ENCODE results near the gene TBC1D5.

The TBC1D5 gene

GRCh38 chr3:17302774-17303173 lies 439.7 kb downstream of the TBC1D5 start:
- no peak for DNase-seq (ENCODE audit: low read depth in 2 of 2)

GRCh38 chr3:17302170-17302569 lies 440.3 kb downstream of the TBC1D5 start:
- DNase-seq (ENCODE audit: low read depth in 2 of 2), result no peak

- no peak for DNase-seq (ENCODE audit: low read depth in 2 of 2)
These were observed 441.2 kb downstream of the TBC1D5 start for GRCh38 chr3:17301271-17301670.

GRCh38 chr3:17300441-17300840 lies 442.0 kb downstream of the TBC1D5 start:
- no peak for DNase-seq (ENCODE audit: low read depth in 2 of 2)

- no peak for DNase-seq (ENCODE audit: low read depth in 2 of 2)
These were observed 444.4 kb downstream of the TBC1D5 start for GRCh38 chr3:17298038-17298437.

- no peak for DNase-seq (ENCODE audit: low read depth in 2 of 2)
These were observed 449.9 kb downstream of the TBC1D5 start for GRCh38 chr3:17292556-17292955.

GRCh38 chr3:17290894-17291293 lies 451.5 kb downstream of the TBC1D5 start:
- DNase-seq (ENCODE audit: low read depth in 2 of 2), result no peak

GRCh38 chr3:17288839-17289399 lies 453.5 kb downstream of the TBC1D5 start:
- no peak for DNase-seq (ENCODE audit: low read depth in 2 of 2)

- no peak for DNase-seq (ENCODE audit: low read depth in 2 of 2)
These were observed 455.3 kb downstream of the TBC1D5 start for GRCh38 chr3:17287006-17287689.

GRCh38 chr3:17278006-17278405 lies 464.4 kb downstream of the TBC1D5 start:
- no peak for DNase-seq (ENCODE audit: low read depth in 2 of 2)

GRCh38 chr3:17266846-17267245 lies 475.6 kb downstream of the TBC1D5 start:
- DNase-seq (ENCODE audit: low read depth in 2 of 2), result no peak

- no peak for DNase-seq (ENCODE audit: low read depth in 2 of 2)
These were observed 480.6 kb downstream of the TBC1D5 start for GRCh38 chr3:17261627-17262369.

GRCh38 chr3:17260257-17260656 lies 482.2 kb downstream of the TBC1D5 start:
- no peak for DNase-seq (ENCODE audit: low read depth in 2 of 2)

GRCh38 chr3:17259685-17260084 lies 482.7 kb downstream of the TBC1D5 start:
- DNase-seq (ENCODE audit: low read depth in 2 of 2), result no peak

- no peak for DNase-seq (ENCODE audit: low read depth in 2 of 2)
These were observed 483.5 kb downstream of the TBC1D5 start for GRCh38 chr3:17258823-17259436.

- no peak for DNase-seq (ENCODE audit: low read depth in 2 of 2)
These were observed 485.2 kb downstream of the TBC1D5 start for GRCh38 chr3:17257269-17257668.

- no peak for DNase-seq (ENCODE audit: low read depth in 2 of 2)
These were observed 498.8 kb downstream of the TBC1D5 start for GRCh38 chr3:17243621-17244020.

GRCh38 chr3:17239417-17239816 lies 503.0 kb downstream of the TBC1D5 start:
- DNase-seq (ENCODE audit: low read depth in 2 of 2), result no peak

- DNase-seq (ENCODE audit: low read depth in 2 of 2), result no peak
These were observed 504.4 kb downstream of the TBC1D5 start for GRCh38 chr3:17238023-17238422.

GRCh38 chr3:17235310-17235709 lies 507.1 kb downstream of the TBC1D5 start:
- no peak for DNase-seq (ENCODE audit: low read depth in 2 of 2)

GRCh38 chr3:17234382-17234781 lies 508.0 kb downstream of the TBC1D5 start:
- no peak for DNase-seq (ENCODE audit: low read depth in 2 of 2)

- DNase-seq (ENCODE audit: low read depth in 2 of 2), result peak in 1 of 2 donors; percentile 19
These were observed 509.0 kb downstream of the TBC1D5 start for GRCh38 chr3:17233398-17233800.

GRCh38 chr3:17232442-17232841 lies 510.0 kb downstream of the TBC1D5 start:
- DNase-seq (ENCODE audit: low read depth in 2 of 2), result no peak

All from stimulated activated CD8-positive, alpha-beta memory T cell treated with anti-CD3 and anti-CD28 coated beads, Interleukin-15, amount 100 ng/mL, for 4 hours (primary cell).